Astrocyte (in vitro differentiated cells and primary cell): ENCODE data around the gene PGPEP1.
A peak's percentile ranks its signal among the peaks of the same experiment; 100 is the strongest.

Experiments
- CTCF ChIP-seq: IDR thresholded peaks from 2 replicates; pipeline ENCODE4 v1.5.1; 2011; ENCODE audit warnings: low read depth, mild to moderate bottlenecking, inconsistent platforms, low read length, moderate library complexity; ENCODE audit not compliant: insufficient read depth
- EZH2 ChIP-seq: IDR thresholded peaks from 2 replicates; pipeline ENCODE4 v1.6.1; 2012; ENCODE audit warnings: mild to moderate bottlenecking, low read length, inconsistent platforms; ENCODE audit not compliant: insufficient read depth

- TF ChIP-seq CTCF, result peak; percentile 49
- TF ChIP-seq EZH2, result no peak
Observed at GRCh38 chr19:18385675-18386542, 45.5 kb downstream of the PGPEP1 start, which contains the start of gene GDF15.
